HG03066 (cell line): ENCODE data around the gene SRMS.

ENCODE experiments used
- ATAC-seq: cut with Tn5 transposase; IDR thresholded peaks from one replicate; pipeline ENCODE4 v1.9.1; 2021; ENCODE audit warnings: low read depth; ENCODE audit not compliant: unreplicated experiment

The SRMS gene

DNA sequence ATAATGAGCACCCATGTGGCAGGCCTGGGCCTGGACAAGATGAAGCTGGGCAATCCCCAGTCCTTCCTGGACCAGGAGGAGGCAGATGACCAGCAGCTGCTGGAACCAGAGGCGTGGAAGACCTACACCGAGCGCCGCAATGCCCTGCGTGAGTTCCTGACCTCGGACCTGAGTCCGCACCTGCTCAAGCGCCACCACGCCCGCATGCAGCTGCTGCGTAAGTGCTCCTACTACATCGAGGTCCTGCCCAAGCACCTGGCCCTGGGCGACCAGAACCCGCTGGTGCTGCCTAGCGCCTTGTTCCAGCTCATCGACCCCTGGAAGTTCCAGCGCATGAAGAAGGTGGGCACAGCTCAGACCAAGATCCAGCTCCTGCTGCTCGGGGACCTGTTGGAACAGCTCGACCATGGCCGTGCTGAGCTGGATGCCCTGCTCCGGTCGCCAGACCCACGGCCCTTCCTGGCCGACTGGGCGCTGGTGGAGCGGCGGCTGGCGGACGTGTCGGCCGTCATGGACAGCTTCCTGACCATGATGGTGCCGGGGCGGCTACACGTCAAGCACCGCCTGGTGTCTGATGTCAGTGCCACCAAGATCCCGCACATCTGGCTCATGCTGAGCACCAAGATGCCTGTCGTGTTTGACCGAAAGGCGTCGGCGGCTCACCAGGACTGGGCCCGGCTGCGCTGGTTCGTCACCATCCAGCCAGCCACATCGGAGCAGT lies 8.3 kb upstream of the SRMS start:
- no peak for ATAC-seq

DNA sequence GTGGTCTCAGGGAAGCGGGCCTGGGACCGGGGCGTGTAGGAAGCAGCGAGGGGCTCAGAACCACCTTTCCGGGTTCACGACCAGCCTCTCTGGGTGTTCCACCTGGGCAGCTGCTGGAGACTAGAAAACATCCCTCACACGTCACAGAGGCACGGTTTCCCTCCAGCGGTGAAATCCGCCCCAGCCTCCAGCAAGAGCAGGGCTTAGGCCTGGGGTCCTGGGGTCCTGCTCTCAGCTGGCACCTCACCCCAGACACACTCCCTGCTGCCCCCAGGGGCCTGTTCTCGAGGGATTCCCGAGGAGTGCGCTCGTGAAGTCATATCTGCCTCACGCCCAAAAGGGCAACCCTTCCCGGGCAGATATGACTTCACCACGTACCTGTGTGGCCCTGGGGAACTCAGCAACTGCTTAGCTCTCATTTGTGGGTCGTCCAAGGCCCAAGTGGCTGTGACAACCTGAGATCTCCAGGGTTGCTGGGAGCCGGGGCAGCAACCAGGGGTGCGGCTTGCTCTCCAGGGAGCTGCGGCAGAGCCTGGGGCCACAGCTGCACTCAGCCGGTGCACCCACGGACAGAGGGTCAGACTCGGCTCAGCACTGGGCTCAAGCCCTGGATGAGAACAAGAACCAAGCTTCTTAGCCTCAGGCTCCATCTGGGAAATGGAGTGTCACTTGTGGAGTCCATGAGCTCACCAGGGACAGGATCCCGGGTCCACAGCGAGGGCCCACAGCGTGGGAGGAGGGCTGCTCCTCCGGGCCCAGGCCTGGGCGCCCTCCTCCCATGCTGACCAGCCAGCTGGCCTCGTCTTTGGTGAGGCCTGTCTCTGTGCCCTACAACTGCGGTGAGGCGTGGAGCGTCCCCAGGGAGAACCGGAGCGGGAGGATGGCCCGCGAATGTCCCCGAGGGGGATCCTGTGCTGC lies 7.1 kb upstream of the SRMS start:
- ATAC-seq: no peak

DNA sequence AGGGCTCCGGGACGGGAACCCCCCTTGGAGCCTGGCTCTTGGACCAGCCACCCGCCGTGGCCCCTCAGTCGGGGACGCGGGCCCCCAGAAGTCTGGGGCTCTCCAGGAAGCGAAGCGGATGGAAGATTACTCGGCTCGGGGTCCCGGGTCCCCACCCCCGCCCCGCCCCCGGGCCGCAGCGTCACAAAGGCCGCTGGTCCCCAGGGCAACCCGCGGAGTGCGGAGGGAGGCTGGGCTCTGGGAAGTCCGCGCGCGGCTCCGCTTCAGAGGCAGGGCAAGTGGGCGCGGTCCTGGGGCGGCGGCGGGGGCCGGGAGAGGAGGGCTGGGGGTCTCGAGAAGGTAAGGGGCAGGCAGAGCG lies 6.4 kb upstream of the SRMS start, which contains the start of gene FNDC11:
Gene FNDC11, plus strand, starts transcription at position 227 of the 358 bp plus-strand sequence. CDS start 1,505 bp downstream, outside the sequence.
- no peak for ATAC-seq

DNA sequence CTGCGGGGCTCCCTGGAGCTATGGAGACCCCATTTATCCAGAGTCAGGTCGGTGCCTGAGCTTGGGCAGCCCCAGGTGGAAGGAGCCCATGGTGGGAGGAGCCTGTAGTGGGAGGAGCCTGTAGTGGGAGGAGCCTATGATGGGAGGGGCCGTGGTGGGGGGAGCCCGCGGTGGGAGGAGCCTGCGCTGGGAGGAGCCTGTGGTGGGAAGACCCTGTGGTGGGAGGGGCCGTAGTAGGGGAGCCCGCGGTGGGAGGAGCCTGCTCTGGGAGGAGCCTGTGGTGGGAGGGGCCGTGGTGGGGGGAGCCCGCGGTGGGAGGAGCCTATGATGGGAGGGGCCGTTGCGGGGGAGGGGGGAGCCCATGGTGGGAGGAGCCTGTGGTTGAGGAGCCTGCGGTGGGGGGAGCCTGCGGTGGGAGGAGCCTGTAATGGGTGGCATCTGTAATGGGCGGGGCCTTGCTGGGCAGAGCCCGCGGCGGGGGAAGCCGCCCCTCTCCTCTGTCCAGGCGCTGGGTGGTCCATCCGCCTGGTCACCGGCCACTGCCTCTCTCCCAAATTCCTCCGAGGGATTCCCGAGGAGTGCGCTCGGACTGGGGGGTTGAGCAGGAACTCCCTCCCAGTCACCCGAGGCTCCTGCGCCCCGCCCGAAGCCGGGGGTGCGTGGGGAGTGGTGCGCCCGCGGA lies 5.8 kb upstream of the SRMS start:
- no peak for ATAC-seq

DNA sequence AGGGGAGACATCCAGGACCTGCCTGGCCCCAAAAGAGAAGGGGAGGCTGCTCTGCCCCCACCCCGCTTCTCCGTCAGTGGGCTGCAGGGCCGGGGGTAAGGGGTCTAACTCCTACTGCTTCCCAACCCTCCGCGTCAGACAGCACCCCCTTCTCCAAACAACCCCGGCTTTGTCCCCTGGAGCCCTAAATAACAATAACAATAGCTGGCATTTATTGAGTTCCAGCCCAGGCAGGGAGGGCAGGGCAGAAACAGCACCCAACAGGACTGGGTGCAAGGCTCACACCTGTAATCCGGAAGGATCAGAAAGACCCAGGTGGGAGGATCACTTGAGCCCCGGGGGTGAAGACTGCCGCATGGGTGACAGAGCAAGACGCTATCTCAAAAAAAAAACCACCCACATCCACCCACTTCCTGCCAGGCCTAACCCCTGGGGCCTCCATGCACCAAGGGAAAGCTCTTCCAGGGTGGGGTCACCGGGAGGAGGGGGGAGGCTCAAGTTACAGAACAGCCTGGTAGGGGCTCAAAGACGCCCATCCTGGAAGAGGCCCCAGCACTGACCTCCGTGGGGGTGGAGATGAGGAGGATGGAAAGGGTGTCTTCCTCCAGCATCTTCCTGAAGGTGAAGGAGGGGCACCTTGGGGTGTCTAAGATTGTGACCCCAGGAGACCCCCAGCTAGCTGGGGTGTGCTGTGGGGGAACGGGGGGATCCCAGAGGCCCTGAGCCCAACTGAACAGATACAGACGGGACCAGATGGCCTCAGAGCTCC lies 5.1 kb upstream of the SRMS start:
- no peak for ATAC-seq

DNA sequence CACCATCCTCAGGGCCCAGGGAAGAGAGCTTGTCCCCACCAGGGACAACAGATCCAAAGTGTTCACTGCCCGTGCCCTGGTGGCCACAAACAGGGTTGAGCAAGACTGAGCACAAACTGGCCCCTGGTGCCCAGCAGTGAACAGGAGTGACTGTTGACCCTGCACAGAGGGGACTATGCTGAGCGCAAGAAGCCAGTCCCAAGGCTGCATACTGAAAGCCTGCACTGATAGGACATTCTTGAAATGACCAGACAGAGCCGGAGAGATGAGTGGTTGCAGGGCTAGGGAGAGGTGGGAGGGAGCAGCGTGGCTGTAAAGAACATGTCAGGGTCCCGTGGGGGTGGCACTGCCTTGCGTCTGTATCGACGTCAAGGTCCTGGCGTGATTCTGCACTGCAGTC lies 3.5 kb upstream of the SRMS start:
- ATAC-seq: no peak

DNA sequence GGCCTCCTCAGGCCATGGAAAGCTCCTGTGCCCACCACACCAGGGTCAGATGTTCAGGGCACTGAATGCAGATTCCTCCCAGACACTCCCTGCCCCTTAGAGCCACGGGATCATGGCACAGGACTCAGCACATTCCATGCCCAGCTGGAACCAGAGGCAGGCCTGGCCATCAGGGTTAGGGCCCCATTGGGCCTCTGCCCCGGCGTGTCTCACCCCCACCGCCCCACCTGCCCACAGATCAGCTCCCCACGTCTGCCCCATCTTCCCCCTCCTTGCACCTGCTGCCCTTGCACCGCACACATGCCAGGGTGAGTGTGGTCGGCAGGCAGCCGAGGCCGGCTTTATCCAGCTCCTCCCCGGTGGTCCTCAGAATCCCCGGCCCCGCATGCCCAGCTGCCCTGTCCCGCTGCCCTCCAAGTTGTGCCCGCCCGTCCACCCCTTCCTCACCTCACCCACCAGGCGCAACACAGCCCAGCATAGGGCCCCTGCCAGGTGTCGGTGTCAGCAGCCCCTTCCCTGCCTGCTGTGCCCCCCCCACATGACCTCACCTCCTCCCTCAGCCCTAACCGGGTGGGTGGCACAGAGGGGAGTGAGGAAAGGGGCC lies 2.2 kb upstream of the SRMS start:
- no peak for ATAC-seq

DNA sequence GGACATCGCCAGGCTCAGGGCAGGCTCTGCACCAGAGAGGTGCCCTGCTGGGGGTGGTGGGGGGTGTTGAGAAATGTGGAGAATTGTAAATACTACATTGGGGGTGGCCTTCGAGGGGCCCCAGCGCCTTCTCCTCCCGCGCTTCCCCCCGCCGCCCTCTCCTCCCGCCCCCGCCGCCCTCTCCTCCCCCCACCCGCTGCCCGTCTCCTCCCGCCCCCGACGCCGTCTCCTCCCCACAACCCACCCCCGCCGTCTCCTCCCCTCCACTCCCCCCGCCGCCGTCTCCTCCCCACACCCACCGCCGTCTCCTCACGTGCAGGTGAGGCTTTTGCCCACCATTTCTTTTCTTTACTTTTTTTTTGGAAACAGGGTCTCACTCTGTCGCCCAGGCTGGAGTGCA lies 1.5 kb upstream of the SRMS start:
- no peak for ATAC-seq

DNA sequence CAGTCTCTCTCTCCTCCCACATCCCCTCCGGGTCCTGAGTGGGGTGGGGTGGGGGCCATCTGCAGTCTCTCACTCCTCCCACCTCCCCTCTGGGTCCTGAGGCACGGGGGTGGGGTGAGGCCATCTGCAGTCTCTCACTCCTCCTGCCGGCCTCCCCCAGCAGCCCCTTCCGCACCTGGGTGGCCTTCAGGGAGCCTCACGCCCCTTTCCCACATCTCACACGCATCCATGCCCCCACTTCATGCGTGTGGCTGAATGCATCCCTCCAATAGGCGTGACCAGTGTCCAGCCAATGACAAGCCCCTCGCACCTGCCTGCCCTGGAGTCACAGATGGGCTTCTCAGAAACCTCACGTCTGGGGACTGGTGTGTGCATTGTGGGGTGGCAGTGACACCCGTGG lies 993 bp upstream of the SRMS start:
- ATAC-seq: no peak

DNA sequence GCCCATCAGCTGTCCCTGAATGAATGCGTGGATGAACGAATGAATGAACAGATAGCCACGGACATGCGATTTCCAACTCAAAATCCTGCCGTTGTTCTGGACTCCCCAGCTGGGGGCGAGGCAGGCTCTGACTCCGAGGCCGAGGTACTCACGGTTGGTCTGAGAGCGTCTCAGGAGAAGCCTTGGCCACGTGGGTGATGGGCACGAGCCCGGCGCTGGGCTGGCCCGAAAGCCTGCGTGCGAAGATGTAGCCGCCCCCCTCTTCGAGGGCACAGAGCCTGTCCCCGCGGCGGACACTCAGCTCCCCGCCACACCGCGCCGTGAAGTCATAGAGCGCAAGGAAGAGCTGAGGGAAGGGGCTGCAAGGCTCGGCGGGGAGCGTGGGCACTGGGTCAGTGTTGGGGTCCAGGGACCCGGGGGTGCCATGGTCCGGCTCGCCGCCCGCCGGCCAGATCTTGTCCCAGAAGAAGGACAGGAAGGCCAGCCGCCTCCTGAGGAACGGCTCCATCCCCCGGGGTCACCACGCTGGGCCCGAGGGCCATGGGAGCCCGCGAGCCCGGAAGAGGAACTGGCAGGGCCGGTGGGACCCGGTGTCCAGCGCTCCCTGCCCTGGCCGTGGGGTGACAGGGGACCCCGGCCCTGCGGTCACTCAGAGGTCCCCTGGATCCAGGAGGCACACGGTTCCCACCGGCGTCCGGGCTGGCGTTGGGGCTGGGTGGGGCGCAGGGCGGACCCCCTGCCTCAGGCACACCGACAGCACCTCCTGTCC lies 409 bp downstream of the SRMS start:
- no peak for ATAC-seq

DNA sequence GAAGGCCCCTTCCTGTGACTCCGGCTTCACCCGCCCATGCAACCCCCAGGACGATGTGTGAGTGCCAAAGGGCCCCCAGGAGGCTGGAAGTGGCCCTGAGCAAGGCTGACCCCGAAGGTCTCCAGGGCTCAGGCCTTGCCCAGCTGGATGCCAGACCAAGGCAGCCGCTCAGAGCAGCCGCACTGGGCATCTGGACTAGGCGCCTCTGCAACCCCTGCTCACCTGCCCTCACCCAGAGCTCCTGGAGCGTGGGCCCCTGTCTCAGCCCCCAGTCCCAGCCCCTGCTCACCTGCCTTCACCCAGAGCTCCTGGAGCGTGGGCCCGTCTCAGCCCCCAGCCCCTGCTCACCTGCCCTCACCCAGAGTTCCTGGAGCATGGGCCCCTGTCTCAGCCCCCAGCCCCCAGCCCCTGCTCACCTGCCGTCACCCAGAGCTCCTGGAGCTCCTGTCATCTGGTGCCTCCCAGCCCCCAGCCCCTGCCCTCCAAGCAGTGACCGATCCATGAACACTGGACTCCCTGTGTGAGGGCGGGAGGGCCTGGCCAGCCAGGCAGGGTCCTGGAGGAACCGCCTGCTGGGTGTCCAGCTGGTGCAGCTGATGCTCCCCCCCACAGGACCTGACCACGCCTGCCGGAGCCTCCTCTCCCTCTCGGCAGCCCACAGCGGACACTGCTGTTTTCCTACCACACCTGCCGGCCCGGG lies 1.1 kb downstream of the SRMS start:
- no peak for ATAC-seq

DNA sequence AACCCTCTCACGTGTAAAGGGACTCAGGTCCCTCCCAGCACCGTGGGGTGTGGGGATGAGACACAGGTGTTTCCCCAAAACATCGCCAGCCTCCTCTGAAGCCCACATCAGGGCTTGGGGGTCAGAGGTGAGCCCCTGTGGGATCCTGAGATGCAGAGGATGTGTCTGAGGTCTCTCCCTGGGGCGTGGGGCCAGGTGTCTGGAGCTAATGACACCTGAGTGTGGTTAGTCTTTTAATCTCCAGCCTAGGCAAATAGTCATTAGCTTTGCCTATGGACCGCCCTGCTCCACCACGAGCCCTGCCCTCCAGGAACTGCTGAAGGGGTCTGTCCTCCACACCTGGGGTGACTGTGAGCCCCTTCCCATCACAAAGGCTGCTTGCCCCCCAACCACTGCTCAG lies 1.7 kb downstream of the SRMS start:
- ATAC-seq: no peak

DNA sequence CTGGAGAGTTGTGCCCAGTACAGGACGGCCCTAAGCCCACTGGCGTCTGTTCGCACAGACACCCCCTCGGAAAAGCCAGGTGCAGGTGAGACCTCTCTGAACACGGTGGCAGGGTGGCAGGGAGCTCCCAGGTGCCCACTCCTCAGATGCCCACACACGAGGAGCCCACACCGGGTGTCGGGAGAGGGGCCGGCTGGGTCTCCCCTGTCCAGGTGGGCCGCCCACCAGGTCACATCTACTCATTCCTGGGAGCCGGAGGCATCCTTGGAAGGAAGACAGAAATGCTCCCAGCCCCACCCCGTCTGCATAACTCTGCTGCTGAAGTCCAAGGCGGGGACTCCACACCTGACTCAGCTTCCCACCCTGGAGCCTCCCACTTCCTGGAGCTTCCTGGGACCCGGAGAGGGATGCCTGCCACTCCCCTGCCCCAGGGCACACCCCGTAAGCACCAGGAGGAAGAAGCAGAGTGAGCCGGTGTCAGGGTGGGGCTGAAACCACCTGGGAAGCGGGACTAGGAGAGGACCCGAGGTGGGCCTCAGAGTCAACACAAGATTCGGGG lies 2.5 kb downstream of the SRMS start:
- ATAC-seq: no peak

DNA sequence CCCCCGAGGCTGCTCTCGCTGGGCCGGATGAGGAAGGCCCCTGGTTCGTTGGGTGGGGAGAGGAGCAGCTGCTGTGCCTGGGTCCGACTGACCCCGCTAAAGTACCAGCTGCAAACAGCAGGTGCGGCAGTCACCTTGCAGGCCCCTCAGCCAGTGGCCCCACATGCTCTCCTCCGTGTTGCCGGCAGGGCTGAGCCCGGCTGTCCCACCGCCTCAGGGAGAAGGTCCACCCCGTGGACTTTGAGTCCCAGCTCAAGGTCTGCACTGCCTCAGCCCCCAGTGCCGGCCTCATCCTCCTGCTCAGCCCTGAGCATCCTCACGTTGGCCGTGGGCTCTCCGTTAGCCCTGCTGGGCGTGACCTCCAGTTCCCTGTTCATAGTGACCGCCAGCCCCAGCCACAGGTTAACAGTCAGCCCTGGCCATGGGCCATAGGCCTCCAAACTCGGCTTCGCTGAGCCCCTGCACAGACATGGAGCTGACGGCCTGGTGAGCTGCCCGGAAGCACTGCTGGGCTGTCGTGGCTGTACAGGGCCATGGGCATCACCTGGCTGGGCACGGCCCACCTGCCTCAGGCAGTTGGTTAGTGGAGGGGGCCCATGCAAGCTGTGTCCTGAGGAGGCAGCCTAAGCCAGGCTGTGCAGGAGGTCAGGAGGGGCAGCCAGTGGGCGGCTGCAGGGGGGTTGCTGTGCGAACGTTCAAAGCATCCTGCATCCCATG lies 3.1 kb downstream of the SRMS start:
- ATAC-seq: no peak

DNA sequence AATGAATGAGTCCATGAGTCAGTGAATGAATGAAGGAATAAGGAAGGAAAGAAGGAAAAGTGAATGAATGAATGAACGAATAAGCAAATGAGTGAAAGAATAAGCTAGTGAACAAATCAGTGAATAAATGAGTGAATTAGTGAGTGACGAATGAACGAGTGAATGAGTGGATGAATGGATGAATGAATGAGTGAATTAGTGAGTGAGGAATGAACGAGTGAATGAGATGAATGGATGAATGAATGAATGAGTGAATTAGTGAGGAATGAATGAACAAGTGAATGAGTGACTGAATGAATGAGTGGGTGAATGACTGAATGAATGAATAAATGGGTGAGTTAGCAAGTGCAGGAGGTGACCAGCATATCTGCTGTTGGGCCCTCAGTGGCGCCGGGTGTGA lies 3.8 kb downstream of the SRMS start:
- ATAC-seq: no peak

DNA sequence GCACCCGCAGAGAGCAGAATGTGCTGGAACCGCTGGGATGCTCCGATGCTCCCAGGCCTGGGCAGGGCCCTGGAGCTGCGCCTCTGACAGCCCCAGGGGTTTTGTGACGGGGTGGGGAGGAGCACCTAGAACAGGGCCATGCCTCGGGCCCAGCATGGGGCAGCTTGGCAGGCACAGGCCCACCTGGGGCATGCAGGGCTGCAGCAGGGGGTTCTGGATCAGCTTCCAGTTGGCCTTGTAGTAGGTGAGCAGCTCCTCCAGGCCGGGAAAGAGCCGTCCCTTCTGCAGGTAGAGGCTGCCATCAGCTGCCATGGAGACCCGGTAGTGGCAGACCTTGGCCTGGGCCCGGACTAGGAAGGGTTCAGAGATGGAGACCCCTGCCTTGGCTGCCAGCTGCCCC lies 4.4 kb downstream of the SRMS start:
- ATAC-seq: no peak

DNA sequence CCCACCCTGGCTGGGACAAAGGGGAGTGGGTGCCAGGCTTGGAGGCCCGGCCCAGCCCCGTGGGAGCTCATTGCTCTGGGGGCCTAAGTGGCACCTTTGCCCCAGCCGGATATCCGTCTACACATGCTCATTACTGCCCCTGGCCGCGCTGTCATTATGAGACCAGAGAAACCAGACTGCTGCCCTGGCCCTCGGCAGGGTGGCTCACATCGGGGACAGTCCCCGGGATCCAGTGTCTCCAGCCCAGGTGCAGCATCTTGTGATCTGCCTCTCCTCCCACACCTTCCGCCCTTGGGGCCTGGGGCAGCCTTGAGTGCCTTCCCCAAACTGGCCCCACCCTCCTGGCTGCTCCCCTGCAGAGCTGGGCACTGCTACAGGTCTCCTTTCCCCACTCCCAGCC lies 4.9 kb downstream of the SRMS start:
- no peak for ATAC-seq

DNA sequence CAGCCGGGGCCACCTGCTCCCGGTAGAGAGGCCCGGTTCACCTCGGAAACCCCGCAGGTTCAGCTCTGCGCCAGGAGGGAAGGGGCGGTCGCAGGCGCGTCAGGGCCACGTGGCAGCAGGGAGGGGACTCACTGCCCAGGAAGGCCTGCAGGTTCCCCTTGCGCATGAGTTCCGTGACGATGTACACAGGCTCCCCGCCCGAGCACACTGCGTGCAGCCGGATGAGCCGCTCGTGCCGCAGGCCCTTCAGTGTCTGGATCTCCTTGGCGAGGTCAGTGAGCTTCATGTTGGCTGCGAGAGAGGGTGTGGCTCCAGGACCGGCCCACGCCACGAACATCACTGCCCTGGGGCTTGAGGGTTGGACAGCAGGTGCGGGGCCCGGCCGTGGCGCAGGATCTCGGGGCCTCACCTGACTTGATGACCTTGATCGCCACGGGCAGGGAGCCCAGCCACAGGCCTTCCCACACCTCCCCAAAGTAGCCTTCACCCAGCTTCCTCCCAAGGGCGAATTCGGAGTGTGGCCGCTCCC lies 5.5 kb downstream of the SRMS start:
- no peak for ATAC-seq
